HCT116 (cell line): ENCODE measurements around the gene VPS37B. TPM values are rescaled to one million over a fixed set of nuclear protein-coding genes. Genes with fewer than 3 reads are reported as not detected.

ENCODE experiments used
- ATAC-seq: fragments of 200-7000 bp; cut with Tn5 transposase; 2 replicates; pipeline ENCODE4 v1.9.1; 2020; ENCODE audit warnings: mild to moderate bottlenecking, moderate library complexity
- BruUV-seq: library from RNA; stranded (reverse); fragments of 400-500 nt; replicated peaks from 2 replicates; lab custom pipeline; 2021; lab: Mats Ljungman, UMichigan
- CTCF ChIA-PET: fragments of 300-600 bp; sonication (Branson Sonifier 250); formaldehyde crosslinking; loops from one replicate; lab custom pipeline; 2021; ENCODE audit warnings: antibody characterized with exemption; lab: Charles Lee
- POLR2A ChIA-PET: fragments of 300-600, 350-600 bp; sonication (Branson Sonifier 250); formaldehyde crosslinking; loops from one replicate; lab custom pipeline; 2021; ENCODE audit warnings: antibody characterized with exemption; lab: Charles Lee
- RAD21 ChIA-PET, 2 experiments: fragments of 300-600 bp; sonication (Branson Sonifier 250); formaldehyde crosslinking; loops; one replicate each; lab custom pipeline; 2023; ENCODE audit warnings: low total read pairs in 2 of 2; ENCODE audit not compliant: uncharacterized antibody in 2 of 2, unreplicated experiment in 2 of 2, low non-redundant PET in 1 of 2; lab: Charles Lee
- DNase-seq: peaks from one replicate; pipeline ENCODE4 v3.0.0-alpha.2; 2010; ENCODE audit warnings: low read depth, low spot score
- H2AFZ ChIP-seq: fragments of 200-600 bp; shearing (Covaris generic), sonication (generic); 2 replicates; pipeline ENCODE4 v1.6.1; 2017; ENCODE audit warnings: low read depth, mixed run types, mixed read lengths, antibody characterized with exemption, low read length; ENCODE audit not compliant: poor library complexity, severe bottlenecking
- H3K27ac ChIP-seq: 2 replicates; pipeline ENCODE4 v1.5.1; 2012; ENCODE audit warnings: low read depth, low read length
- H3K27me3 ChIP-seq: fragments of 200-600 bp; sonication (generic); 2 replicates; pipeline ENCODE4 v1.6.1; 2016; ENCODE audit warnings: mixed run types, low read length, mixed read lengths; ENCODE audit not compliant: insufficient read depth
- H3K36me3 ChIP-seq, 2 experiments: fragments of 200-500 bp in 1 of 2; fragments of 200-600 bp in 1 of 2; sonication (Bioruptor generic) in 1 of 2; sonication (generic) in 1 of 2; 2 replicates each; pipeline versions ENCODE4 v1.5.1 to v1.6.1; 2014 to 2016; ENCODE audit warnings: low read length in 2 of 2, inconsistent platforms in 1 of 2, mixed read lengths in 1 of 2, mixed run types in 1 of 2; ENCODE audit not compliant: insufficient read depth in 2 of 2, control insufficient read depth in 1 of 2
- H3K4me1 ChIP-seq, 2 experiments: fragments of 200-600 bp in 1 of 2; sonication (generic) in 1 of 2; 2 replicates each; pipeline versions ENCODE4 v1.5.1 to v1.6.1; 2012 to 2017; ENCODE audit warnings: low read length in 2 of 2, inconsistent platforms in 1 of 2, mild to moderate bottlenecking in 1 of 2, mixed read lengths in 1 of 2, mixed run types in 1 of 2, moderate library complexity in 1 of 2; ENCODE audit not compliant: insufficient read depth in 2 of 2, control insufficient read depth in 1 of 2
- H3K4me2 ChIP-seq: fragments of 200-600 bp; sonication (generic); 2 replicates; pipeline ENCODE4 v1.6.1; 2017; ENCODE audit warnings: mixed run types, low read length, mixed read lengths
- H3K4me3 ChIP-seq, 2 experiments: fragments of 200-600 bp in 1 of 2; sonication (generic) in 1 of 2; replicated peaks in 1 of 2; 2 replicates each; pipeline ENCODE4 v1.5.1; 2011 to 2016; ENCODE audit warnings: low read length in 2 of 2, control low read depth in 1 of 2, low read depth in 1 of 2, mild to moderate bottlenecking in 1 of 2, mixed read lengths in 1 of 2, mixed run types in 1 of 2
- H3K79me2 ChIP-seq: fragments of 200-600 bp; sonication (generic); 2 replicates; pipeline ENCODE4 v1.6.1; 2017; ENCODE audit warnings: mild to moderate bottlenecking, mixed run types, low read length, moderate library complexity, mixed read lengths; ENCODE audit not compliant: insufficient read depth
- H3K9ac ChIP-seq: fragments of 200-600 bp; sonication (generic); 2 replicates; pipeline ENCODE4 v1.6.1; 2016; ENCODE audit warnings: low read length, mixed read lengths
- H3K9me2 ChIP-seq: fragments of 200-600 bp; sonication (generic), shearing (Covaris generic); 2 replicates; pipeline ENCODE4 v1.6.1; 2017; ENCODE audit warnings: mixed run types, mild to moderate bottlenecking, moderate library complexity; ENCODE audit not compliant: insufficient read depth
- H3K9me3 ChIP-seq, 2 experiments: fragments of 200-500 bp in 1 of 2; fragments of 200-600 bp in 1 of 2; sonication (Bioruptor generic) in 1 of 2; sonication (generic) in 1 of 2; 2 replicates each; pipeline ENCODE4 v1.6.1; 2014 to 2017; ENCODE audit warnings: low read length in 2 of 2, mixed read lengths in 2 of 2, inconsistent platforms in 1 of 2, low read depth in 1 of 2, mild to moderate bottlenecking in 1 of 2, mixed run types in 1 of 2, moderate library complexity in 1 of 2; ENCODE audit not compliant: control insufficient read depth in 1 of 2, insufficient read depth in 1 of 2
- H4K20me1 ChIP-seq: fragments of 200-600 bp; sonication (generic), shearing (Covaris generic); 2 replicates; pipeline ENCODE4 v1.6.1; 2017; ENCODE audit warnings: mixed run types, mild to moderate bottlenecking, moderate library complexity; ENCODE audit not compliant: insufficient read depth
- ATF3 ChIP-seq: IDR thresholded peaks from 2 replicates; pipeline ENCODE4 v1.6.1; 2012
- CEBPB ChIP-seq: IDR thresholded peaks from 2 replicates; pipeline ENCODE4 v1.6.1; 2012; ENCODE audit warnings: low read depth
- ELF1 ChIP-seq: IDR thresholded peaks from 2 replicates; pipeline ENCODE4 v1.6.1; 2012; ENCODE audit warnings: low read depth, borderline replicate concordance
- EZH2 ChIP-seq: fragments of 200-600 bp; sonication (generic); IDR thresholded peaks from 2 replicates; pipeline ENCODE4 v1.6.1; 2017; ENCODE audit warnings: antibody characterized with exemption, mixed run types
- EZH2phosphoT487 ChIP-seq: fragments of 200-600 bp; IDR thresholded peaks from 2 replicates; pipeline ENCODE4 v1.6.1; 2018; ENCODE audit warnings: antibody characterized with exemption, borderline replicate concordance
- FOSL1 ChIP-seq: IDR thresholded peaks from 2 replicates; pipeline ENCODE4 v1.6.1; 2012; ENCODE audit warnings: low read depth
- JUND ChIP-seq: IDR thresholded peaks from 2 replicates; pipeline ENCODE4 v1.6.1; 2012
- MAX ChIP-seq: IDR thresholded peaks from 2 replicates; pipeline ENCODE4 v1.6.1; 2012
- POLR2A ChIP-seq: IDR thresholded peaks from 2 replicates; pipeline ENCODE4 v1.7.0; 2011; ENCODE audit warnings: borderline replicate concordance; ENCODE audit not compliant: insufficient read depth, insufficient read length; ENCODE audit errors: extremely low read depth
- SIN3A ChIP-seq: IDR thresholded peaks from 2 replicates; pipeline ENCODE4 v1.6.1; 2012; ENCODE audit warnings: low read depth
- SP1 ChIP-seq: IDR thresholded peaks from 2 replicates; pipeline ENCODE4 v1.6.1; 2012; ENCODE audit warnings: low read depth
- SRF ChIP-seq: IDR thresholded peaks from 2 replicates; pipeline ENCODE4 v1.6.1; 2012; ENCODE audit warnings: low read depth
- TCF7L2 ChIP-seq: IDR thresholded peaks from 2 replicates; pipeline ENCODE4 v1.7.0; 2011; ENCODE audit warnings: borderline replicate concordance, inconsistent platforms; ENCODE audit not compliant: insufficient read depth, insufficient read length; ENCODE audit errors: extremely low read depth
- YY1 ChIP-seq: IDR thresholded peaks from 2 replicates; pipeline ENCODE4 v1.6.1; 2011; ENCODE audit warnings: low read length, low read depth, moderate library complexity, mild to moderate bottlenecking; ENCODE audit not compliant: insufficient replicate concordance; ENCODE audit errors: extremely low read depth
- intact Hi-C: fragments of 100-400 bp; cut with micrococcal nuclease; formaldehyde crosslinking; loops from 2 replicates; pipeline ENCODE4 v1.10.0; 2022
- total RNA-seq: library from RNA; stranded (reverse); gene quantifications from one replicate; pipeline ENCODE4 v1.2.1, GENCODE V29; 2021; ENCODE audit not compliant: unreplicated experiment
- TF ChIP-seq, protein P1 (sequence below), 3 experiments: fragments of 200-600 bp in 1 of 3; sonication (generic) in 1 of 3; IDR thresholded peaks in 2 of 3; conservative IDR thresholded peaks in 1 of 3; 2 replicates each; pipeline ENCODE4 v1.5.1; 2012 to 2017; ENCODE audit warnings: low read depth in 2 of 3, low read length in 2 of 3, antibody characterized with exemption in 1 of 3, borderline replicate concordance in 1 of 3, control low read depth in 1 of 3, mild to moderate bottlenecking in 1 of 3, mixed read lengths in 1 of 3, mixed run types in 1 of 3, moderate library complexity in 1 of 3; ENCODE audit not compliant: insufficient read depth in 1 of 3
- TF ChIP-seq, protein P2 (sequence below): IDR thresholded peaks from 2 replicates; pipeline ENCODE4 v1.6.1; 2011; ENCODE audit warnings: mild to moderate bottlenecking, low read length, moderate library complexity; ENCODE audit not compliant: insufficient replicate concordance; ENCODE audit errors: extremely low read depth
- TF ChIP-seq, protein P3 (sequence below): IDR thresholded peaks from 2 replicates; pipeline ENCODE4 v1.6.1; 2012; ENCODE audit warnings: low read depth

The VPS37B gene
- total RNA-seq, 1 experiment from 2014 or later = 55.0 TPM

DNA sequence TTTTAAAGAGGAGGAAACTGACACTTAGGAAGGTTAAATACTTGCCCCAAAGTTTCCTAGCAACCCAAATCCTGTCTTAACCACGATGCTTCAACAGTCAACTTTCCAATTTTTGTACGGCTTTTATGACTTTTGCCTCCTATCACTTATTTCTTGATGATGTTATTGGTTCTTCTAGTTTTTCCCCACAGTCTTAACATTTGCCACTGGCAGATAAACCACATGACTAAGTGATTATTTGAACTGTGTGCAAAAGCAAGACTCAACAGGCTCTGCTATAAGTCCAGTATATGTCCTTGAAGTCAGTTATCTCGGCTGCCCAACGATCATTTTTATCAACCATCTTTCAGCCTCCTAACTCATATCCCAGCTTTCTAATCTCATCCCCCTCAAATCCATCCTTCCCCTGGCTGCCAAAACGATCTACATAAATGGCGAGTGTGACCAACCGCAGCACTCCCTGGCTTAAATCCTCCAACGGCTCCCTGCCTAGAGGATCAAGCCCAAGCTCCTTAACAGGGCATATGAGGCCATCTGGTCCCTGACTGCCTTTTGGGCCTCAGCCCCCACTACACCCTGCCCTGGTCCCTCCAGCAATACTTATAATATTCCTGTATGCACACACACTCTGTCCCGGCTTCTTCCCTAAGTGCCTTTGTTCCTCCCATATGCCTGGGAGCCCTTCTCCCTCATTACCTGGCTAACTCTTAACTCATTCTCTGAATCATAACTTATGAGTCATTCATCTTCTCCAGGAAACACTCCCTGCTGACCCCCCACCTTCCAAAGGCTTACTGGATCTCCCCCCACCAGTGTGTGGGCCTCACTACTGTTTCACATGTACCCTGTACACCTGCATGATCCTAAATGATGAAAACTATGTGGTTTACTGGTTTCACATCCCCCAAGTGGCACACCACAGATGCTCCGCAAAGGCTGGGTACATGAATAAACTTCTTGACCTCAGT is 8.8 kb downstream of the VPS37B start:
- no TSS peak for BruUV-seq

More for the DNA sequence above, 8.8 kb downstream of the VPS37B start:
- intact Hi-C loops = loop anchor here (5.0 kb wide), 1 partner anchor 35 kb away; no protein-coding TSS in a partner anchor
- peak overlapping the region; percentile 82 for H3K27ac ChIP-seq
- H3K4me3 ChIP-seq = peak overlapping the region; percentile 36 to 53
- H3K36me3 ChIP-seq = no peaks in the 10 kb centered on the region
- ChIA-PET POLR2A (interaction anchor here (1.0 to 2.5 kb wide), 4 partner anchors 34 to 58 kb away, joined by 3 to 7 read pairs (median 4); no protein-coding TSS in a partner anchor), CTCF (interaction anchor here (0.6 kb wide), 1 partner anchor 247 kb away, joined by 3 read pairs; no protein-coding TSS in a partner anchor), RAD21 (interaction anchor here in 1 of 2 experiments (0.6 kb wide), 1 partner anchor 82 kb away, joined by 3 read pairs; no protein-coding TSS in a partner anchor)
- H4K20me1 ChIP-seq = peaks cover 19% of the 10 kb centered on the region; the same call in 1 of the 2 replicates
- no peak overlapping the region for H2AFZ ChIP-seq
- H3K4me2 ChIP-seq = peak overlapping the region; percentile 86
- no peaks in the 10 kb centered on the region for H3K27me3 ChIP-seq
- DNase-seq (peak; percentile 81), ATAC-seq (peak; percentile 70)
- TF ChIP-seq EZH2phosphoT487 (no peak), SP1 (no peak), SIN3A (no peak), ELF1 (no peak), CEBPB (no peak), YY1 (no peak), POLR2A (no peak), FOSL1 (no peak), JUND (no peak), SRF (no peak), TCF7L2 (no peak), EZH2 (no peak), ATF3 (no peak), MAX (no peak)
- TF ChIP-seq, protein P1, sequence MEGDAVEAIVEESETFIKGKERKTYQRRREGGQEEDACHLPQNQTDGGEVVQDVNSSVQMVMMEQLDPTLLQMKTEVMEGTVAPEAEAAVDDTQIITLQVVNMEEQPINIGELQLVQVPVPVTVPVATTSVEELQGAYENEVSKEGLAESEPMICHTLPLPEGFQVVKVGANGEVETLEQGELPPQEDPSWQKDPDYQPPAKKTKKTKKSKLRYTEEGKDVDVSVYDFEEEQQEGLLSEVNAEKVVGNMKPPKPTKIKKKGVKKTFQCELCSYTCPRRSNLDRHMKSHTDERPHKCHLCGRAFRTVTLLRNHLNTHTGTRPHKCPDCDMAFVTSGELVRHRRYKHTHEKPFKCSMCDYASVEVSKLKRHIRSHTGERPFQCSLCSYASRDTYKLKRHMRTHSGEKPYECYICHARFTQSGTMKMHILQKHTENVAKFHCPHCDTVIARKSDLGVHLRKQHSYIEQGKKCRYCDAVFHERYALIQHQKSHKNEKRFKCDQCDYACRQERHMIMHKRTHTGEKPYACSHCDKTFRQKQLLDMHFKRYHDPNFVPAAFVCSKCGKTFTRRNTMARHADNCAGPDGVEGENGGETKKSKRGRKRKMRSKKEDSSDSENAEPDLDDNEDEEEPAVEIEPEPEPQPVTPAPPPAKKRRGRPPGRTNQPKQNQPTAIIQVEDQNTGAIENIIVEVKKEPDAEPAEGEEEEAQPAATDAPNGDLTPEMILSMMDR (IDR thresholded peaks at IDR 0.05 in 2 of 3, conservative IDR thresholded peaks at IDR 0.05 in 1 of 3; ENCODE audit: borderline replicate concordance in 1 of 3, insufficient read depth in 1 of 3, low read depth in 2 of 3, low read length in 2 of 3) = no peak
- TF ChIP-seq, protein P2, sequence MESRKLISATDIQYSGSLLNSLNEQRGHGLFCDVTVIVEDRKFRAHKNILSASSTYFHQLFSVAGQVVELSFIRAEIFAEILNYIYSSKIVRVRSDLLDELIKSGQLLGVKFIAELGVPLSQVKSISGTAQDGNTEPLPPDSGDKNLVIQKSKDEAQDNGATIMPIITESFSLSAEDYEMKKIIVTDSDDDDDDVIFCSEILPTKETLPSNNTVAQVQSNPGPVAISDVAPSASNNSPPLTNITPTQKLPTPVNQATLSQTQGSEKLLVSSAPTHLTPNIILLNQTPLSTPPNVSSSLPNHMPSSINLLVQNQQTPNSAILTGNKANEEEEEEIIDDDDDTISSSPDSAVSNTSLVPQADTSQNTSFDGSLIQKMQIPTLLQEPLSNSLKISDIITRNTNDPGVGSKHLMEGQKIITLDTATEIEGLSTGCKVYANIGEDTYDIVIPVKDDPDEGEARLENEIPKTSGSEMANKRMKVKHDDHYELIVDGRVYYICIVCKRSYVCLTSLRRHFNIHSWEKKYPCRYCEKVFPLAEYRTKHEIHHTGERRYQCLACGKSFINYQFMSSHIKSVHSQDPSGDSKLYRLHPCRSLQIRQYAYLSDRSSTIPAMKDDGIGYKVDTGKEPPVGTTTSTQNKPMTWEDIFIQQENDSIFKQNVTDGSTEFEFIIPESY = no peak
- TF ChIP-seq, protein P3, sequence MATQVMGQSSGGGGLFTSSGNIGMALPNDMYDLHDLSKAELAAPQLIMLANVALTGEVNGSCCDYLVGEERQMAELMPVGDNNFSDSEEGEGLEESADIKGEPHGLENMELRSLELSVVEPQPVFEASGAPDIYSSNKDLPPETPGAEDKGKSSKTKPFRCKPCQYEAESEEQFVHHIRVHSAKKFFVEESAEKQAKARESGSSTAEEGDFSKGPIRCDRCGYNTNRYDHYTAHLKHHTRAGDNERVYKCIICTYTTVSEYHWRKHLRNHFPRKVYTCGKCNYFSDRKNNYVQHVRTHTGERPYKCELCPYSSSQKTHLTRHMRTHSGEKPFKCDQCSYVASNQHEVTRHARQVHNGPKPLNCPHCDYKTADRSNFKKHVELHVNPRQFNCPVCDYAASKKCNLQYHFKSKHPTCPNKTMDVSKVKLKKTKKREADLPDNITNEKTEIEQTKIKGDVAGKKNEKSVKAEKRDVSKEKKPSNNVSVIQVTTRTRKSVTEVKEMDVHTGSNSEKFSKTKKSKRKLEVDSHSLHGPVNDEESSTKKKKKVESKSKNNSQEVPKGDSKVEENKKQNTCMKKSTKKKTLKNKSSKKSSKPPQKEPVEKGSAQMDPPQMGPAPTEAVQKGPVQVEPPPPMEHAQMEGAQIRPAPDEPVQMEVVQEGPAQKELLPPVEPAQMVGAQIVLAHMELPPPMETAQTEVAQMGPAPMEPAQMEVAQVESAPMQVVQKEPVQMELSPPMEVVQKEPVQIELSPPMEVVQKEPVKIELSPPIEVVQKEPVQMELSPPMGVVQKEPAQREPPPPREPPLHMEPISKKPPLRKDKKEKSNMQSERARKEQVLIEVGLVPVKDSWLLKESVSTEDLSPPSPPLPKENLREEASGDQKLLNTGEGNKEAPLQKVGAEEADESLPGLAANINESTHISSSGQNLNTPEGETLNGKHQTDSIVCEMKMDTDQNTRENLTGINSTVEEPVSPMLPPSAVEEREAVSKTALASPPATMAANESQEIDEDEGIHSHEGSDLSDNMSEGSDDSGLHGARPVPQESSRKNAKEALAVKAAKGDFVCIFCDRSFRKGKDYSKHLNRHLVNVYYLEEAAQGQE = no peak
- H3K9me2 ChIP-seq = no peaks in the 10 kb centered on the region
- H3K9me3 ChIP-seq = no peaks in the 10 kb centered on the region
- H3K4me1 ChIP-seq = peaks cover 59 to 89% of the 10 kb centered on the region in 2 experiments
- H3K79me2 ChIP-seq = peaks cover 99% of the 10 kb centered on the region
- peak overlapping the region; percentile 69 for H3K9ac ChIP-seq
